Measurements from ENCODE around the gene ZCCHC2. TPM values are rescaled to one million over a fixed set of nuclear protein-coding genes. Genes with fewer than 3 reads are reported as not detected.

The ZCCHC2 gene
- total and polyA plus RNA-seq, 9 of the 15 experiments (the other 6 are each of a cell fraction or from before 2014, with no cell fraction given): 1.0 to 9.2 (median 6.0) TPM

- Histone ChIP-seq H2AFZ (ENCODE audit: low read depth, low read length) (no peak overlapping the region), H3K9me3 (replicated peaks; ENCODE audit: control insufficient read depth, insufficient read depth, low read depth, low read length) (no peaks in the 10 kb centered on the region), H3K9me1 (ENCODE audit: control insufficient read depth, insufficient read depth, low read length) (no peaks in the 10 kb centered on the region), H3K79me2 (ENCODE audit: control insufficient read depth, insufficient read depth, low read length) (no peaks in the 10 kb centered on the region), H3K27ac (ENCODE audit: extremely low read depth, low read depth, low read length) (no peak overlapping the region), H3K4me2 (ENCODE audit: insufficient read depth, low read length) (no peak overlapping the region), H3K27me3 (ENCODE audit: control insufficient read depth in 2 of 2, insufficient read depth in 2 of 2, low read length in 2 of 2) (no peaks in the 10 kb centered on the region), H4K20me1 (replicated peaks; ENCODE audit: control insufficient read depth, insufficient read depth, low read length) (no peaks in the 10 kb centered on the region), H3K4me1 (replicated peaks in 1 of 2; ENCODE audit: control insufficient read depth in 2 of 2, insufficient read depth in 2 of 2, low read length in 2 of 2) (no peaks in the 10 kb centered on the region), H3K9ac (ENCODE audit: insufficient read depth in 1 of 2, low read depth in 2 of 2, low read length in 2 of 2) (no peak overlapping the region), H3K36me3 (ENCODE audit: control insufficient read depth, insufficient read depth, low read length) (peaks cover 39% of the 10 kb centered on the region; the same call in 2 of the 3 replicates), H3K4me3 (no peak overlapping the region)
- CTCF ChIA-PET (ENCODE audit: low intra/inter-chr PET ratio): no interaction called here
- in situ Hi-C loops (cut with MboI) (no loop called here), intact Hi-C loops (cut with micrococcal nuclease) (no loop called here)
- BruUV-seq (replicated peaks): TSS peak; percentile 23
- POLR2A ChIA-PET: no interaction called here
- no peak for FAIRE-seq
- no peak for DNase-seq (ENCODE audit: extremely low read depth in 1 of 4, low spot score in 3 of 4)
- 86% methylated on average over 9 of the region's 9 CpGs for WGBS (ENCODE audit: insufficient coverage, low coverage, missing lambda C conversion rate)
- no peak for TF ChIP-seq LCOR (CRISPR knock-in tag; IDR thresholded peaks at IDR 0.05)
- TF ChIP-seq E2F3 (CRISPR knock-in tag; IDR thresholded peaks at IDR 0.05): no peak
- no peak for TF ChIP-seq ZBTB8A (IDR thresholded peaks at IDR 0.05; ENCODE audit: partially characterized antibody)
- TF ChIP-seq GTF2E2 (tag; IDR thresholded peaks at IDR 0.05): no peak
- no peak for TF ChIP-seq HNRNPK (IDR thresholded peaks at IDR 0.05; ENCODE audit: low read depth, low read length, poor library complexity, severe bottlenecking)
- no peak for TF ChIP-seq KLF10 (CRISPR knock-in tag; IDR thresholded peaks at IDR 0.05)
- TF ChIP-seq RREB1 (CRISPR knock-in tag; IDR thresholded peaks at IDR 0.05): no peak
- TF ChIP-seq ZNF57 (CRISPR knock-in tag; IDR thresholded peaks at IDR 0.05): no peak
- no peak for TF ChIP-seq NFXL1 (CRISPR knock-in tag; IDR thresholded peaks at IDR 0.05)
- TF ChIP-seq SMARCB1 (IDR thresholded peaks at IDR 0.05; ENCODE audit: insufficient read length, low read depth): no peak
- TF ChIP-seq CBX5 (IDR thresholded peaks at IDR 0.05; ENCODE audit: borderline replicate concordance, low read depth): no peak
- TF ChIP-seq CBFA2T2 (conservative IDR thresholded peaks at IDR 0.05): no peak
- no peak for TF ChIP-seq ZNF146 (CRISPR knock-in tag; IDR thresholded peaks at IDR 0.05; ENCODE audit: unreplicated experiment)
- TF ChIP-seq ZFP91 (CRISPR knock-in tag; IDR thresholded peaks at IDR 0.05): no peak
- TF ChIP-seq TGIF2 (CRISPR knock-in tag; IDR thresholded peaks at IDR 0.05): no peak
- TF ChIP-seq HDAC6 (IDR thresholded peaks at IDR 0.05; ENCODE audit: low read depth, low read length): no peak
- TF ChIP-seq ZNF583 (CRISPR knock-in tag; IDR thresholded peaks at IDR 0.05): no peak
- no peak for ATAC-seq
Observed at GRCh38 chr18:62576845-62577512, 54.2 kb downstream of the ZCCHC2 start.

Data from K562 (cell line).